HepG2 (cell line): ENCODE measurements around the gene TRPV6. TPM values are rescaled to one million over a fixed set of nuclear protein-coding genes. Genes with fewer than 3 reads are reported as not detected.

Experiments
- ATAC-seq: fragments of 200-7000 bp; cut with Tn5 transposase; 3 replicates; pipeline ENCODE4 v1.9.1; 2020; ENCODE audit warnings: mild to moderate bottlenecking, moderate library complexity
- BruUV-seq: library from RNA; stranded (reverse); fragments of 400-500 nt; replicated peaks from 2 replicates; lab custom pipeline; 2021; lab: Mats Ljungman, UMichigan
- CTCF ChIA-PET: fragments of 300-600 bp; formaldehyde crosslinking; extraction: SDS; loops from one replicate; lab custom pipeline; 2021; ENCODE audit warnings: low total read pairs, inconsistent platforms, low intra/inter-chr PET ratio; lab: Yijun Ruan, JAX
- POLR2A ChIA-PET: fragments of 350-600 bp; sonication (Branson Sonifier 250); formaldehyde crosslinking; loops from one replicate; lab custom pipeline; 2020; ENCODE audit warnings: antibody characterized with exemption, inconsistent platforms; lab: Yijun Ruan, JAX
- DNase-seq: peaks from one replicate; pipeline ENCODE4 v3.0.0-alpha.2; 2015; ENCODE audit warnings: low spot score
- FAIRE-seq: peaks from 3 replicates; lab custom pipeline; 2011; peaks lifted over from hg19 to GRCh38; lab: Jason Lieb, UNC
- H2AFZ ChIP-seq: one replicate; pipeline ENCODE4 v1.6.1; 2011; ENCODE audit warnings: low read length, inconsistent platforms
- H3K27ac ChIP-seq: fragments of 300-600 bp; 3 replicates; pipeline ENCODE4 v1.8.0; 2011; ENCODE audit warnings: mixed run types, mild to moderate bottlenecking, mixed read lengths, low read length, inconsistent platforms; ENCODE audit not compliant: insufficient read depth; ENCODE audit errors: extremely low read length
- H3K27me3 ChIP-seq, 2 experiments: fragments of 200-600 bp in 1 of 2; 2 replicates in 1 of 2; 3 replicates in 1 of 2; pipeline versions ENCODE4 v1.6.0 to v1.8.0; 2011; ENCODE audit warnings: low read length in 2 of 2, mild to moderate bottlenecking in 2 of 2, moderate library complexity in 2 of 2, inconsistent platforms in 1 of 2; ENCODE audit not compliant: insufficient read depth in 2 of 2, control insufficient read depth in 1 of 2
- H3K36me3 ChIP-seq, 2 experiments: fragments of 200-600 bp in 1 of 2; replicated peaks in 1 of 2; 2 replicates in 1 of 2; 3 replicates in 1 of 2; pipeline versions ENCODE4 v1.5.1 to v1.8.0; 2011; ENCODE audit warnings: low read length in 2 of 2, inconsistent platforms in 1 of 2; ENCODE audit not compliant: insufficient read depth in 2 of 2, control insufficient read depth in 1 of 2
- H3K4me1 ChIP-seq: 2 replicates; pipeline ENCODE4 v1.5.1; 2012; ENCODE audit warnings: low read length, inconsistent platforms; ENCODE audit not compliant: insufficient read depth
- H3K4me2 ChIP-seq: 2 replicates; pipeline ENCODE4 v1.6.0; 2011; ENCODE audit warnings: low read depth, low read length, inconsistent platforms
- H3K4me3 ChIP-seq, 3 experiments: fragments of 200-600 bp in 1 of 3; sonication (generic), shearing (Covaris generic) in 1 of 3; replicated peaks in 1 of 3; 2 replicates each; pipeline ENCODE4 v1.5.1; 2011 to 2016; ENCODE audit warnings: low read length in 3 of 3, inconsistent platforms in 2 of 3, low read depth in 2 of 3, mild to moderate bottlenecking in 2 of 3, control low read depth in 1 of 3, mixed read lengths in 1 of 3; ENCODE audit not compliant: insufficient read depth in 1 of 3
- H3K79me2 ChIP-seq: one replicate; pipeline ENCODE4 v1.6.1; 2011; ENCODE audit warnings: low read length, inconsistent platforms; ENCODE audit not compliant: insufficient read depth
- H3K9ac ChIP-seq: 2 replicates; pipeline ENCODE4 v1.6.0; 2011; ENCODE audit warnings: mild to moderate bottlenecking, low read depth, low read length, inconsistent platforms; ENCODE audit not compliant: insufficient read depth
- H3K9me3 ChIP-seq: 2 replicates; pipeline ENCODE4 v1.5.1; 2012; ENCODE audit warnings: mild to moderate bottlenecking, low read length
- H4K20me1 ChIP-seq: 2 replicates; pipeline ENCODE4 v1.6.0; 2011; ENCODE audit warnings: inconsistent platforms, mild to moderate bottlenecking, low read length, moderate library complexity; ENCODE audit not compliant: insufficient read depth
- ATRX ChIP-seq: sonication (generic); formaldehyde crosslinking; IDR thresholded peaks from 2 replicates; pipeline ENCODE4 v1.4.0; 2020; ENCODE audit warnings: missing genetic modification reagents, borderline replicate concordance
- ELF3 ChIP-seq: IDR thresholded peaks from 2 replicates; pipeline ENCODE4 v1.6.1; 2016; ENCODE audit warnings: missing genetic modification reagents, missing compliant biosample characterization
- JUNB ChIP-seq: sonication (generic); formaldehyde crosslinking; IDR thresholded peaks from 2 replicates; pipeline ENCODE4 v1.8.0; 2022; ENCODE audit warnings: missing genetic modification reagents, mild to moderate bottlenecking, borderline replicate concordance
- PHB2 ChIP-seq: fragments of 450-650 bp; IDR thresholded peaks from 2 replicates; pipeline ENCODE4 v1.6.1; 2018; ENCODE audit not compliant: partially characterized antibody
- POLR2AphosphoS5 ChIP-seq: IDR thresholded peaks from 2 replicates; pipeline ENCODE4 v1.6.1; 2012; ENCODE audit warnings: low read depth, low read length
- TEAD3 ChIP-seq: optimal IDR thresholded peaks from 2 replicates; pipeline ENCODE3; 2016; ENCODE audit warnings: borderline replicate concordance
- ZNF10 ChIP-seq: sonication (generic); formaldehyde crosslinking; IDR thresholded peaks from 2 replicates; pipeline ENCODE4 v1.4.0; 2020; ENCODE audit warnings: mild to moderate bottlenecking, low read depth, missing genetic modification reagents, borderline replicate concordance
- ZNF251 ChIP-seq: sonication (generic); formaldehyde crosslinking; IDR thresholded peaks from 2 replicates; pipeline ENCODE4 v1.9.0; 2021; ENCODE audit warnings: mild to moderate bottlenecking, missing genetic modification reagents
- ZNF563 ChIP-seq: sonication (generic); formaldehyde crosslinking; IDR thresholded peaks from 2 replicates; pipeline ENCODE4 v1.8.0; 2022; ENCODE audit warnings: mild to moderate bottlenecking, moderate library complexity, missing genetic modification reagents
- ZNF766 ChIP-seq: sonication (generic); formaldehyde crosslinking; IDR thresholded peaks from 2 replicates; pipeline ENCODE4 v1.5.0; 2020; ENCODE audit warnings: missing genetic modification reagents, borderline replicate concordance
- WGBS: methylation state at CpG from one replicate; pipeline ENCODE4 v1.1.6; 2017; ENCODE audit warnings: low lambda C conversion rate; 5-methylcytosine and 5-hydroxymethylcytosine counted together
- in situ Hi-C: cut with HindIII; loops from 2 replicates; pipeline ENCODE4 v1.10.0; 2017; ENCODE audit warnings: low pct_unique_long_range_greater_than_20kb; ENCODE audit not compliant: extremely low pct_ligation_motif_present
- intact Hi-C: fragments of 100-400 bp; cut with micrococcal nuclease; formaldehyde crosslinking; loops from one replicate; pipeline ENCODE4 v1.10.0; 2022; ENCODE audit not compliant: unreplicated experiment
- polyA plus RNA-seq, 8 experiments: library from polyadenylated mRNA; depleted of rRNA in 3 of 8; stranded (reverse) in 7 of 8; unstranded in 1 of 8; fragments of >200 nt; fragmentation: Illumina TruSeq in 4 of 8; extraction: Trizol in 4 of 8; gene quantifications; 2 replicates each; pipeline versions ENCODE4 v1.2.1 to v1.2.3, GENCODE V29; 2011 to 2016; ENCODE audit warnings: low read depth in 4 of 8, missing spikeins in 1 of 8, mixed read lengths in 1 of 8; ENCODE audit not compliant: insufficient read depth in 1 of 8
- total RNA-seq, 5 experiments: library from RNA; depleted of rRNA; stranded (reverse); fragments of >200 nt; fragmentation: Illumina TruSeq; extraction: Trizol; gene quantifications; 2 replicates each; pipeline ENCODE4 v1.2.3, GENCODE V29; 2016; ENCODE audit warnings: low read depth in 1 of 5
- TF ChIP-seq, protein P1 (sequence below): sonication (generic); formaldehyde crosslinking; IDR thresholded peaks from 2 replicates; pipeline ENCODE4 v1.5.0; 2020; ENCODE audit warnings: missing genetic modification reagents
- TF ChIP-seq, protein P2 (sequence below): IDR thresholded peaks from 2 replicates; pipeline ENCODE4 v1.6.1; 2016

Gene TRPV6
- total and polyA plus RNA-seq, 2 of the 13 experiments (the other 11 are each of a cell fraction or from before 2014, with no cell fraction given): not detected

GRCh38 chr7:142886866-142887265 is 1.3 kb upstream of the TRPV6 start:
- ATAC-seq: no peak
- H3K4me3 ChIP-seq: no peak overlapping the region
- 31% methylated on average over 7 of the region's 7 CpGs for WGBS
- ChIA-PET CTCF (no interaction called here), POLR2A (no interaction called here)
- no peaks in the 10 kb centered on the region for H3K9me3 ChIP-seq
- H3K36me3 ChIP-seq: no peaks in the 10 kb centered on the region
- intact Hi-C loops: loop anchor here (10.0 kb wide), 1 partner anchor 118 kb away; no protein-coding TSS in a partner anchor
- no TSS peak for BruUV-seq
- no peak for FAIRE-seq
- no peaks in the 10 kb centered on the region for H3K79me2 ChIP-seq
- no peak overlapping the region for H3K4me2 ChIP-seq
- no peak for TF ChIP-seq POLR2AphosphoS5
- TF ChIP-seq ZNF10: no peak
- no peak for TF ChIP-seq TEAD3
- no peak for TF ChIP-seq JUNB (CRISPR knock-in tag)
- no peak for TF ChIP-seq ZNF766 (CRISPR knock-in tag)
- no peak for TF ChIP-seq PHB2
- TF ChIP-seq, protein P1, sequence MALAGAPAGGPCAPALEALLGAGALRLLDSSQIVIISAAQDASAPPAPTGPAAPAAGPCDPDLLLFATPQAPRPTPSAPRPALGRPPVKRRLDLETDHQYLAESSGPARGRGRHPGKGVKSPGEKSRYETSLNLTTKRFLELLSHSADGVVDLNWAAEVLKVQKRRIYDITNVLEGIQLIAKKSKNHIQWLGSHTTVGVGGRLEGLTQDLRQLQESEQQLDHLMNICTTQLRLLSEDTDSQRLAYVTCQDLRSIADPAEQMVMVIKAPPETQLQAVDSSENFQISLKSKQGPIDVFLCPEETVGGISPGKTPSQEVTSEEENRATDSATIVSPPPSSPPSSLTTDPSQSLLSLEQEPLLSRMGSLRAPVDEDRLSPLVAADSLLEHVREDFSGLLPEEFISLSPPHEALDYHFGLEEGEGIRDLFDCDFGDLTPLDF (CRISPR knock-in tag): no peak
- TF ChIP-seq, protein P2, sequence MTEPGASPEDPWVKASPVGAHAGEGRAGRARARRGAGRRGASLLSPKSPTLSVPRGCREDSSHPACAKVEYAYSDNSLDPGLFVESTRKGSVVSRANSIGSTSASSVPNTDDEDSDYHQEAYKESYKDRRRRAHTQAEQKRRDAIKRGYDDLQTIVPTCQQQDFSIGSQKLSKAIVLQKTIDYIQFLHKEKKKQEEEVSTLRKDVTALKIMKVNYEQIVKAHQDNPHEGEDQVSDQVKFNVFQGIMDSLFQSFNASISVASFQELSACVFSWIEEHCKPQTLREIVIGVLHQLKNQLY (CRISPR knock-in tag): no peak
- TF ChIP-seq ZNF563 (CRISPR knock-in tag): no peak
- no peak for TF ChIP-seq ZNF251 (CRISPR knock-in tag)
- no peak for TF ChIP-seq ELF3
- TF ChIP-seq ATRX (CRISPR knock-in tag): no peak
- H2AFZ ChIP-seq: no peak overlapping the region
- peaks cover 0 to 11% of the 10 kb centered on the region in 2 experiments; a peak in 3 of 5 replicates for H3K27me3 ChIP-seq
- H3K27ac ChIP-seq: no peak overlapping the region
- in situ Hi-C loops: no loop called here
- H4K20me1 ChIP-seq: no peaks in the 10 kb centered on the region
- H3K4me1 ChIP-seq: no peaks in the 10 kb centered on the region
- no peak overlapping the region for H3K9ac ChIP-seq
- no peak for DNase-seq
